Esophagus muscularis mucosa (tissue), 4 donors: ENCODE data around the gene VSTM2B. TPM values are rescaled to one million over a fixed set of nuclear protein-coding genes. Genes with fewer than 3 reads are reported as not detected.

Experiments used
- DNase-seq: peaks from one replicate; pipeline ENCODE4 v3.0.0-alpha.2; 2017; ENCODE audit errors: extremely low spot score
- H3K27ac ChIP-seq, 4 donors: fragments of 200-600 bp; sonication (generic); replicated peaks in 1 of 4; 1 replicate in 3 of 4; 2 replicates in 1 of 4; pipeline ENCODE4 v1.5.1; 2016 to 2019; ENCODE audit warnings: mild to moderate bottlenecking in 1 of 4
- H3K27me3 ChIP-seq, 4 donors: fragments of 200-600 bp; sonication (generic); one replicate each; pipeline versions ENCODE4 v1.5.1 to v1.6.0; 2016 to 2019
- H3K36me3 ChIP-seq, 4 donors: fragments of 200-600 bp; sonication (generic); one replicate each; pipeline ENCODE4 v1.5.1; 2016 to 2019
- H3K4me1 ChIP-seq, 4 donors: fragments of 200-600 bp; sonication (generic); one replicate each; pipeline ENCODE4 v1.5.1; 2016 to 2019
- H3K4me3 ChIP-seq, 4 donors: fragments of 200-600 bp; sonication (generic); 1 replicate in 2 of 4; 2 replicates in 2 of 4; pipeline ENCODE4 v1.5.1; 2016 to 2019; ENCODE audit warnings: mild to moderate bottlenecking in 4 of 4, moderate library complexity in 1 of 4
- H3K9me3 ChIP-seq, 4 donors: fragments of 200-600 bp; sonication (generic); 1 replicate in 3 of 4; 2 replicates in 1 of 4; pipeline ENCODE4 v1.5.1; 2016 to 2019
- CTCF ChIP-seq, 3 experiments: fragments of 200-600 bp in 2 of 3; fragments of 450-650 bp in 1 of 3; sonication (generic) in 2 of 3; IDR thresholded peaks; one replicate each; pipeline ENCODE4 v1.5.1; 2017 to 2019; ENCODE audit warnings: antibody characterized with exemption in 3 of 3, mild to moderate bottlenecking in 2 of 3, moderate library complexity in 1 of 3
- EP300 ChIP-seq: sonication (generic); formaldehyde crosslinking; IDR thresholded peaks from one replicate; pipeline ENCODE4 v1.6.1; 2017; ENCODE audit warnings: antibody characterized with exemption
- POLR2A ChIP-seq: fragments of 450-650 bp; IDR thresholded peaks from one replicate; pipeline ENCODE4 v1.6.1; 2017; ENCODE audit warnings: antibody characterized with exemption, moderate library complexity, mild to moderate bottlenecking, low read depth
- POLR2AphosphoS5 ChIP-seq, 2 donors: sonication (generic); formaldehyde crosslinking; IDR thresholded peaks; one replicate each; pipeline ENCODE4 v1.6.1; 2017; ENCODE audit warnings: antibody characterized with exemption in 2 of 2
- WGBS: methylation state at CpG from one replicate; pipeline ENCODE4 v1.1.5; 2018; 5-methylcytosine and 5-hydroxymethylcytosine counted together
- intact Hi-C: fragments of 100-400 bp; cut with DNase I; formaldehyde crosslinking; loops from one replicate; pipeline ENCODE4 v1.15.1; 2023
- total RNA-seq, 4 donors: library from RNA; depleted of rRNA; stranded (reverse); fragments of >200 nt; gene quantifications; one replicate each; pipeline versions ENCODE4 v1.1.0 to v1.2.1, GENCODE V29; 2016

VSTM2B gene
- total RNA-seq, 4 donors from 2014 or later, result 0.23 to 0.33 TPM; not detected in 2

DNA sequence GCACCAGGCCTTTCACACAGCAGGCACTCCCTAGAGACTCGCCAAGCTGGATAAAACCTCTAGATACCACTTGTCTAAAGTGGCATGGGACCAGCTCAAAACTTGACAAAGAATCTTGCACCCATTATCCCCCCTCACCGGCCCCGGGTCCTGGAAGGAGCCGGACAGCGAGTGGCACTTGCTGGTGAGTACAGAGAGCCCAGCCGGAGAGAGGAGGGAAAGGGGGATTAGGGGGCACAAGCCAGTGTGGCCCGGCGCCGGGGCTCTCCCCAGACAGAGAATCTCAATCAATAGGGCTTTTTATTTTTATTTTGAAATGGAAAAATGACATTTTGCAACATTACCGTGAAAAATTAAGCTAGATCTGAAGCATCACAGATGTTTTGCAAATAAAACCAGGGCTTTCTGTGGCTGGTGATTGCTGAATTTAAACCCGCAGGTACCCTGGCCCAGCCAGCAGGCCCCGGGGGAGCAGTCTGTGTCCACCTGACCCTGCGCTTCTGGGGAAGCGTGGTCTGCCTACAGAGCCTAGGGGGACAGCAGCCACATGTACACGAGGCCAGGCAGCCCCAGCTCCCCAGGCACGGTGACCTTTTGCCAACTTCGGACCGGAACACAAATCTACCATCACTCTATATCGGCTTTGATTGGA lies 10.0 kb upstream of the VSTM2B start:
- H3K4me3 ChIP-seq, result no peak overlapping the region
- peaks cover 0 to 55% (median 0%) of the 10 kb centered on the region in 4 donors for H3K27me3 ChIP-seq
- H3K27ac ChIP-seq, result no peak overlapping the region
- H3K36me3 ChIP-seq, result no peaks in the 10 kb centered on the region
- 72% methylated on average over 16 of the region's 19 CpGs for WGBS
- TF ChIP-seq EP300, result no peak
- TF ChIP-seq CTCF (IDR thresholded peaks at IDR 0.05), result no peak
- no peak for TF ChIP-seq POLR2AphosphoS5 (IDR thresholded peaks at IDR 0.05)
- no peak for TF ChIP-seq POLR2A
- intact Hi-C loops, result no loop called here
- H3K4me1 ChIP-seq, result no peaks in the 10 kb centered on the region
- no peaks in the 10 kb centered on the region for H3K9me3 ChIP-seq
- no peak for DNase-seq

DNA sequence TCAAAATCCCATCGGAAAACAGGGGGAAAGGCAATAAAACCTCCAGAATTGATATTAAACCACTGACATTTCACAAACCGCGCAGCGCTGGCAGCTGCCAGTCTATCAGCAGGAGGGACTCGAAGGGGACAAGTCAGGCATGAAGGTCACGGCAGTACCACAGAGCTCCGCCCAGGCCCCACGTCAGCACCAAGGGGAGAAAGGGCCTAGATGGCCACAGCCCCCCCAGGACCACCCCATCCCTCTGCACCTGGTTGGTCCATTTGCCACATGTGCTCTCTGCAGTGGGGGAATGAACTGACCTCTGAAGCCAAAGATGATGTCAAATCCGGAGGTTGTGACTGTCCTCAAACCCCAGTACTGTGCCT lies 9.5 kb upstream of the VSTM2B start:
- no peak for TF ChIP-seq POLR2AphosphoS5 (IDR thresholded peaks at IDR 0.05)
- TF ChIP-seq CTCF (IDR thresholded peaks at IDR 0.05), result no peak
- TF ChIP-seq EP300, result no peak
- no peak for TF ChIP-seq POLR2A
- DNase-seq, result no peak
- H3K27ac ChIP-seq, result no peak overlapping the region
- intact Hi-C loops, result no loop called here
- no peak overlapping the region for H3K4me3 ChIP-seq
- H3K27me3 ChIP-seq, result peaks cover 0 to 55% (median 0%) of the 10 kb centered on the region in 4 donors
- H3K36me3 ChIP-seq, result no peaks in the 10 kb centered on the region
- H3K4me1 ChIP-seq, result no peaks in the 10 kb centered on the region
- WGBS, result 86% methylated on average over 9 of the region's 9 CpGs
- H3K9me3 ChIP-seq, result no peaks in the 10 kb centered on the region

DNA sequence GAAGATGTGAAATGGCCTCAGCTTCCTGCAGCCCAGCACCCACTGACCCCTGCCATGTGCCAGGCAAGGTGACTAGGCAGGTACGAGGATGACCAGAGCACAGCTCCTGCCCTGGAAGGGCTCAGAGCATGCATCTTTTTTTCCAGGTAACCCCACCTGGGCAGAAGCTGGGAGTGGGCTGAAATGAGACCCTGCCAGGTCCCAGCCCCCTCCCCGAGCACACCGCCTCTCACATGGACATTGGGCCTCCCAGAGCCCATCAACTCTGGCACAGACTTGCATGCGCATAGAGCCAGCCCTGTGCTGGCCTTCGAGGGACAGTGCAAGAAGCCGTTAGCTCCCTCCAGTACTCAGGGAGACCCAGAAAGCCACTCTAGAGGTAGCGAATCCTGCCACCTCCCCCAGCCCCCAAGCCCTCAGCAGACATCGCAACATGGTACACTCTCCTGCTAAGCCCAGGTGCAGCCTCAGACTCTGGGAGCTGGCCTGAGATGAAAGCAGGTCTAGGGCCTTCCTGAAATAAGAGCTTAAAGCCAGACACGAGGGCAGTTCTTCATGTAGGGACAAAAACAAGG lies 8.9 kb upstream of the VSTM2B start:
- 29% methylated on average over 1 of the region's 9 CpGs for WGBS
- intact Hi-C loops, result no loop called here

GRCh38 chr19:29517412-29517811 lies 8.4 kb upstream of the VSTM2B start:
- WGBS, result 67% methylated on average over 3 of the region's 4 CpGs
- intact Hi-C loops, result no loop called here
- no peaks in the 10 kb centered on the region for H3K9me3 ChIP-seq
- peaks cover 0 to 56% (median 0%) of the 10 kb centered on the region in 4 donors for H3K27me3 ChIP-seq
- H3K4me3 ChIP-seq, result no peak overlapping the region
- H3K27ac ChIP-seq, result no peak overlapping the region
- TF ChIP-seq POLR2A (no peak), POLR2AphosphoS5 (IDR thresholded peaks at IDR 0.05) (no peak), CTCF (IDR thresholded peaks at IDR 0.05) (no peak), EP300 (no peak)
- no peaks in the 10 kb centered on the region for H3K4me1 ChIP-seq
- H3K36me3 ChIP-seq, result no peaks in the 10 kb centered on the region
- no peak for DNase-seq

More for the DNA sequence above, 8.9 kb upstream of the VSTM2B start:
- Histone ChIP-seq H3K27me3 (peaks cover 0 to 54% (median 0%) of the 10 kb centered on the region in 4 donors), H3K4me1 (no peaks in the 10 kb centered on the region), H3K27ac (no peak overlapping the region), H3K9me3 (no peaks in the 10 kb centered on the region), H3K36me3 (no peaks in the 10 kb centered on the region), H3K4me3 (no peak overlapping the region)
- TF ChIP-seq CTCF (IDR thresholded peaks at IDR 0.05) (no peak), POLR2A (no peak), EP300 (no peak), POLR2AphosphoS5 (IDR thresholded peaks at IDR 0.05) (no peak)
- DNase-seq, result no peak

DNA sequence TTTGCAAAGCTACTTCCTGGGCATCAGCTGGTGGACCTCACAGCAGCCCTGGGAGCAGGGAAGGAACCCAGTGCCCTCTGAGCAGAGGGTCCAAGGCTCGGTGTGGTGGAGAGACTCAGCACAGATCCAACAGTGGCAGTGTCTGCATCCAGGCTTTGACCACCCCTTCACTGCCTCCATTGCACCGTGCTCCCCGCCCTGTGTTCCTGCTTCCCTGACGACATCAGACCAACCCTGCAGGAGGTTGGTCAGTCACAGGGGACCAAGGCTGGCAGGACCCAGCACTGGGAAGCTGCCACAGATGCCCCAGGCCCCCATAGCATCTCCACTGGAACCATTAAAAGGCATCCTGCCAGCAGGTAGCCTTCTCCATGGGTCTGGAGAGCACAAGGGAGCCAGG lies 7.8 kb upstream of the VSTM2B start:
- no peak overlapping the region for H3K27ac ChIP-seq
- H3K4me3 ChIP-seq, result no peak overlapping the region
- no peaks in the 10 kb centered on the region for H3K36me3 ChIP-seq
- 79% methylated on average over 4 of the region's 4 CpGs for WGBS
- H3K4me1 ChIP-seq, result no peaks in the 10 kb centered on the region
- intact Hi-C loops, result no loop called here
- TF ChIP-seq EP300 (no peak), POLR2A (no peak), CTCF (IDR thresholded peaks at IDR 0.05) (no peak), POLR2AphosphoS5 (IDR thresholded peaks at IDR 0.05) (no peak)
- peaks cover 0 to 61% (median 0%) of the 10 kb centered on the region in 4 donors for H3K27me3 ChIP-seq
- DNase-seq, result no peak
- H3K9me3 ChIP-seq, result no peaks in the 10 kb centered on the region
